CD4-positive, alpha-beta T cell treated with Interleukin-21 for 1 hour (primary cell): ENCODE results near the gene HSPB8.

Experiments used
- DNase-seq: peaks from one replicate; pipeline ENCODE4 v3.0.0-alpha.2; 2020

The HSPB8 gene

DNA sequence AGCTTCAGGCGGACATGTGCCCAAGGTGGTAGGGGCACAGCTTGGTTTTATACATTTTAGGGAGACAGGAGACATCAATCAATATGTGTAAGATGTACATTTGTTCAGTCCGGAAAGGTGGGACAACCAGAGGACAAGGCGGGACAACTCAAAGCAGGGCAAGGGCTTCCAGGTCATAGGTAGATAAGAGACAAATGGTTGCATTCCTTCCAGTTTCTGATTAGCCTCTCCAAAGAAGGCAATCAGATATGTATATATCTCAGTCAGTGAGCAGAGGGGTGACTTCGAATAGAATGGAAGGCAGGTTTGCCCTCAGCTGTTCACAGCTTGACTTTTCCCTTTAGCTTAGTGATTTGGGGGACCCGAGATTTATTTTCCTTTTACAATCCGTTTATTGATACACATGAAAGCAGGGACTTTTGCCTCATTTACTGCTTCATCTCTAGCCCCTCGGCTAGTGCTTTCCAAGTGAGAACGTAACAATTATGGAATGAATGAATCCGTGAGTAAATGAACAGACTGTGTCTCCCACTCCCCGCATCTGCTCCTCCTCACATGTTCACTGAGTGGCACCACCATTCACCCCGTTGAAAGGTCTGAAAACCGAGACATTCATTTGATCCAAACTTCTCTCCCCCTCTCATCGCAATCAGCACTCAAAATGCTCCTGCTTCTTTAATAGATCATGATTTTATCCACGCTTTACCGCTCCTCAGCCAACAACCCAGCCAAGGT, 6.9 kb upstream of the HSPB8 start:
- no peak for DNase-seq

DNA sequence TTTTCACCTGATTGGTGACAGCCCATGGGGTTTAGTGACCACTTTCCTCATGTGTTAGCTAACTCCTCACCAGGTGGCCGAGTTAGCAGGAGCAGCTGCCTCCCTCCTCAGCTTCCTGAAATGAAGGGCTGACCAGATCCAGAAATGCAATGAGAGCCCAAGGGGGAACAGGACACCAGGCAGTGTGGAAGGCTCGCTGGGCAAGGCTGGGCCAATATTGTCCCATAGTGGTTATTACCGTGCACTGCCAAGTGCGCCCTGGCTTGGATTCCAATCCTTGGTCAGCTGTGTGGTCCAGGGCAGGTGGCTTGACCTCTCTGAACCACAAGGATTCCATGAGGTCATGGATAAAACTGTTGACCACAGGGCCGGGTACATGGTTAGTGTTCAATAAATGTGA, 3.6 kb upstream of the HSPB8 start:
- no peak for DNase-seq

DNA sequence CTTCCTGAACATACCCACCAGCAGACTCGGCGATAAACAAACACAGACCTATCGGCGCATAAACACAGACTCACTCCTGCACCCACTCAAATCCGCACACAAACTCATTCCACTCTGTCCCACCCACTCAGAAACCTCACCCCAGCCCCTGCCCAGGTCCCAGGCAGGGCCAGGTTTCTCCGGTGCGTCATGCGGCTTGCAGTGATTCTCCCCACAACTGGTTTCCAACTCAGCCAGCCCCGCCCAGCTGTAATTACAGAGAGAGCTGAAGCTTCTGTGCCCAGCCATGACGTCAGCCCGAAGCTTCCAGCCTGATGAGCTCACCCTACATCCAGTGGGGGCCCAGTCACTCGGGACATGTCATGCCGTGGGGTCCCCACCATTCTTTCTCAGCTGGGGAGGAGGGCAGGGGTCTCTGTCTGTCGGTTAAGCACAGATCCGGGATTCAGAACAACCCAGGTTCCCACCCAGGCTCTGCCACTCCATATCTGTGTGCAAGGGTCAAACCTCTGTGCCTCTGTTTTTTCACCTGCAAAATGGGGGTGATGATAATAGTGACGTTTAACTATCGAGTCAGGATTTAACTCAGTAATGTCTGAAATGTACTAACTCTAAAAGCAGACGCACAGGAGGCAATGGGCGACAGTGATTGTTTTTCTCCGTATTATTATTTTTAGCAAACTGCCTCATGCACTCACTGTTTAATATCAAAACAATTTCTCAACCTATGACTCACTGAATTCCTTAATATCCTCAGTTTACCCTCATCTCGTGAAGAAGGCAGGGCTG, 2.3 kb upstream of the HSPB8 start:
- no peak for DNase-seq

DNA sequence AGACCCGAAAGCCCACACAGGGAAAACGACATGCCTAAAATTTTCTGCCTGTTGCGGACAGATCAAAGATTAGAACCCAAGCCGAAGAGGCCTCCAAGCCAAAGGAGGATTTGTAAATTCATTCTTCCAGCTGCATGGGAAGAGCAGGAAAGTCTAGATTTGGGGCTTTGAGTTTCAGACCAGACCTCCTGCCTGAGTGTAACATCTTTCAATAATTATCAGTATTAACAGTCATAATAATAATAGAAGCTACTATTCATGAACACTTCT, 1.7 kb upstream of the HSPB8 start:
- DNase-seq, result no peak

DNA sequence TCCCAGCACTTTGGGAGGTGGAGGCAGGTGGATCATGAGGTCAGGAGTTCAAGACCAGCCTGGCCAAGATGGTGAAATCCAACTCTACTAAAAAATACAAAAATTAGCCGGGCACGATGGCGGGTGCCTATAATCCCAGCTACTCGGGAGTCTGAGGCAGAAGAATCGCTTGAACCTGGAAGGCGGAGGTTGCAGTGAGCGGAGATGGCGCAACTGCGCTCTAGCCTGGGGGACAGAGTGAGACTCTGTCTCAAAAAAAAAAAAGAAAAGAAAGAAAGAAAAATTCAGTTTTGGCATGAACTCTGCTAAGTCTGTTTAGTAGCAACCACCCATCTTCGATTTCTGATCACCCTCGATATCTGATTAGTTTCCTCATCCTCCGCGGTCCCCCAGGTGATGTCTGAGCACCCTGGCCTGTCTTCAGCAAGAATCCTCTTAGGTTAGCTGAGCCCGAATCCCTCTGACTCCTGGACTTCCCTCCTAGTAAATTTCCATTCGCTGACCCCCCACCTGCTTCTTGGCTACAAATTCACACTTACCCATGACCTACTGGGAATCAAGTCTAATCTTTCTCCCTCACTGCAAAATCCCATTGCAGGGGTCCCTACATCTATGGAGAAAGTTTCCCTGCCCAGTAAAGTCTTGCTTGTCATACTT, 879 bp upstream of the HSPB8 start:
- no peak for DNase-seq

DNA sequence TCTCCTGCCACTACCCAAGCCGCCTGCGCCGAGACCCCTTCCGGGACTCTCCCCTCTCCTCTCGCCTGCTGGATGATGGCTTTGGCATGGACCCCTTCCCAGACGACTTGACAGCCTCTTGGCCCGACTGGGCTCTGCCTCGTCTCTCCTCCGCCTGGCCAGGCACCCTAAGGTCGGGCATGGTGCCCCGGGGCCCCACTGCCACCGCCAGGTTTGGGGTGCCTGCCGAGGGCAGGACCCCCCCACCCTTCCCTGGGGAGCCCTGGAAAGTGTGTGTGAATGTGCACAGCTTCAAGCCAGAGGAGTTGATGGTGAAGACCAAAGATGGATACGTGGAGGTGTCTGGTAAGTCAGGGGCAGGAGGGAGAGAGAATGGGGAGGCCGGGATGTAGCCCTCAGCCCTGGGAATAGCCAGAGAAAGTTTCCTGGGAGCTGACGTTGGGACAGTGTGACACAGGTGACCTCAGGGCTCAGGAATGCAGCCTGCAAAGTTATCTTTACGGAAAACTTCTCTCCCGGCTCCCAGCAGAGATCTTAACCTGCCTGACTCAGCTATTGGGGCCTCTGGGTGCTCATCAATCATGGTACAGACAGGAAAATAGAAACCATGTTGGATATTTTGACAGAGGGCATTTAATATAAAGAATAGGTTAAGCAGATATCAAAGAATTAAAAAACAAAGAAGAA, 747 bp downstream of the HSPB8 start:
- DNase-seq, result no peak

DNA sequence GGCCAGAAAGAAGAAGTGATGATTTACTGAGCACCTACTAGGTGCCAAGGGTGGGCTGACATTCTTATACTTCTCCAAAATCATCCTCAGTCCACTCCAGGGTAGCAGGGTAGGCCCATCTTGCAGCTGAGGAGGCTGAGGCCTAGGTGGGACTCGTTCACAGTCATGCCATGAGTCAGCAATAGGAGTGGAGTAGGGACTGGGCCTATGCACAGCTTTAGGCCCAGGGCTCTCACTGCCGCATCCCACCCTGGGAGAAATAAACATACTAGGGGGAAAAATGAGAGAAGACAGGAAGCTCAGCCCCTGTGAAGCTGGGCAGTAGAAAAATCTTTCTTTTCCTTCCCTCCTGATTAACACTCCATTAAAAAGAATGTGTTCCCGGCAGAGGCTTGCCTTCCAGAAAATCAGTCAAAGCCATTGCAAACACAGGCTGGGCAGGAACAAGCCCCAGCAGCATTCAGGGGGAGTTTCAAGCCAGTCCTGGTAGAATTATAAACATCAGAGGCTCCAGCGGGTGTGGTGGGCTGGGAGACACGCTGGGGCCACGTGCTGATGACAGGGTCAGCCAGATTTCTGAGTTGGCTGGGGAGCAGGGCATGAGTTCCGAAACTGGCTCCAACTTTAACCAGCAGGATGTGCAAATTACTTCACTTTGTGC, 1.8 kb downstream of the HSPB8 start:
- no peak for DNase-seq

DNA sequence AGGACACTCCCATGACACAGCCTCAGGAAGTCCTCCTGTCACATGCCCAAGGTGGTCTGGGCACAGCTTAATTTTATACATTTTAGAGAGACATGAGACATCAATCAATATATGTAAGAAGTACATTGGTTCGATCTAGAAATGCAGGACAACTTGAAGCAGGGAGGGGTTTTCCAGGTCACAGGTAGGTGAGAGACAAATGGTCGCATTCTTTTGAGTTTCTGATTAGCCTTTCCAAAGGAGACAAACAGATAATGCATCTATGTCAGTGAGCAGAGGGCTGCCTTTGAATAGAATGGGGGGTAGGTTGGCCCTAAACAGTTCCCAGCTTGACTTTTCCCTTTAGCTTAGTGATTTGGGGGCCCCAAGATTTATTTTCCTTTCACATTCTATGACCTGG, 2.5 kb downstream of the HSPB8 start:
- no peak for DNase-seq

DNA sequence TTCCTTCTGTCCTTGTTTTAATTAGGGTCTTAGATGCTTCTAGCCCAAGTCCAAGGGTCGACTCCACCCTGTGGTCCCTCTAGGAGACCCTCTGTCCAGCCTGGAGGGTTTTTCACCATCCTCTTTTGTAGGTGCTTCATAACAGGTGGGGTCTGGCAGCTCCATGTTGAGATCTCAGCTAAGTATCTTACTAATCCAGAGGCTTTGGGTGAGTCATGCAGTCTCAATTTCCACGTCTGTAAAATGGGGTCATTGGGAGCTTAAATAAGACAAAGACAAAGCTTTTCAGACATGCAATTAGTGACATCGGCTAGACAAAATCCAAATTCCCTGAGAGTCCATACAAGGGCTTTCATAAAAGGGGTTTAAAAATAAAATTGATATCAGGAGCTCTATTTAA, 3.2 kb downstream of the HSPB8 start:
- no peak for DNase-seq

DNA sequence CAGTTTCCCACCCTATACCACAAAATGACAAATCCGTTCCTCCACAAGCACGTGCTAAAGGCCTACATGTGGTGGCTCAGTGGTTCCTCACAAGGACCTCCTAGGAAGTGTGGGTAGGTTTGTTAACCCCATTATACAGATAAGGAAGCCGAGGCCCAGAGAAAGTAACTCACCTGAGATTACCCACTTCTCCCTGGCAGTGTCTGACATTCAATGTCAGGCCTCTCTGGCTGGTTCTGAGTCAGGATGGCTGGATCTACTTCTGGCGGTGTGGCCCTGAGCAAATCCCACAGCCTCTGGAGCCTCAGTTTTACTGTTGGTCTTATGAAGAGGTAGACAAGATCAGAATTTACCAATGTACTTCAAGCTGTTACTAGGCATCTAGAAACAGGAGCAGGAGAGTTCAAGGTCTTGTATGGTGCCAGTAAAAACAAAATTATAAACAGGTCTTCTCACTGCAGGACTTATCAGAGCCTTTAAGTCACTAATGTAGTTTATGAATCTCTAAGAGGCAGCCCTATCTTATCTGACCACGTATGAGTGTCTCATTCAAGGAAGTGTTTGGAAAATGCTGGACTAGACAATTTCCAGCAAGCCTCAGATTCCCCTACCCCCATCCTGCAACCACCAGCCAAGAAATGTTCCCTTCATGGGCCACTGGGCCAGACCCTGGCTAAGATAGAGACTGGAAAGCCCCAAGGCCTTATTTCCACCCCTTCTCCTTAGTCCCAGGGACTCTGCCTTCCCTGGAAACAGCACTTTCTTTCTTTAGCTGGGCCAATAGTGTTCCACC, 4.2 kb downstream of the HSPB8 start:
- no peak for DNase-seq

DNA sequence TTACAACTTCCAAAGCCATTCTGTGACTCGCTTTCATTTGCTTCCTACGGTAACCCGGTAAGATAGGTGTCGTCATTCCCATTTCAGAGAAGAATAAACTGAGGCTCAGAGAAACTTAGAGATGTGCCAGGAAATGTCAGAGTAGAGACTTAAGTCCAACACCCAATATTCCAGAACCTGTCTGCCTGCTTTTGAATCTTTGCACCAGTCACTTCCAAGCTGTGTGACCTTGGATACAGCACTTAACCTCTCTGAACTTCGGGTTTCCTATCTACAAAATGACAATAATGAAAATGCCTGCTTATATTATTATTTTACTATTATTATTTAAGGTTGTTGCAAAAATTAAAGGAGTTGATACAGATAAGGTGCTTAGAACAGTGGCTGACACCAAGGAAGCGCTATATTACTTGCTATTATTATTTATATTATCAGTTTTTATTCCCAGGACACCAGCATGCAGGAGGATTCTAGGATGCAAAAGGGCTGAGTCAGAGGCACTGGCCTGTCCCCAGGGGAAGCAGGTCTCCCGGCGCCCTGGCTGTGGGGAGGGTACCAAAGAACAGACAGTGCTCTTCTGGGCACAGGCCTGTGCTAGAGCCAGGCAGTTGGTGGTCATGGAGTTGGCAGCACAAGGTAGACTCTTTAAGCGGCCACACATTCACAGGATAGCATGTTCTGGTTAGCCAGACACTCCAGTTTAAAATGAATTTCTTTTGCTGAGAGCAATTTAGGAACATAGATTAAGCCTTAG, 5.4 kb downstream of the HSPB8 start:
- no peak for DNase-seq

DNA sequence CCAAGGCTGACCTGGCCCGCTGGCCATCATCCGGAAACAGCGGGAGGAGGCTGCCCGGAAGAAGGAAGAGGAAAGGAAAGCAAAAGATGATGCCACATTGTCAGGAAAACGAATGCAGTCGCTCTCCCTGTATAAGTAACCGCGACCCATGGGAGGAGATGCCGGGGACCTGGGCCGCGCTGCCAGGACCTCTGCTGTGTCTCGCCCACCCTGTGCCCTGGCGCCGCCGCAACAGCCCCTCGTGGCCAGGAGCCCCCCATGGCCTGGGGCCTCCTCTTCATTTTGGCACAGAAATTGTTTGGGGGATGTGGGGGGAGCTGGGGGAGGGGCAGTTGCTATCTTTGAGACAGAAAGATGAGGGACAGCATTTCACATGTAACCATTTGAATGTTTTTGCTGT, 16.5 kb downstream of the HSPB8 start:
- DNase-seq, result no peak

DNA sequence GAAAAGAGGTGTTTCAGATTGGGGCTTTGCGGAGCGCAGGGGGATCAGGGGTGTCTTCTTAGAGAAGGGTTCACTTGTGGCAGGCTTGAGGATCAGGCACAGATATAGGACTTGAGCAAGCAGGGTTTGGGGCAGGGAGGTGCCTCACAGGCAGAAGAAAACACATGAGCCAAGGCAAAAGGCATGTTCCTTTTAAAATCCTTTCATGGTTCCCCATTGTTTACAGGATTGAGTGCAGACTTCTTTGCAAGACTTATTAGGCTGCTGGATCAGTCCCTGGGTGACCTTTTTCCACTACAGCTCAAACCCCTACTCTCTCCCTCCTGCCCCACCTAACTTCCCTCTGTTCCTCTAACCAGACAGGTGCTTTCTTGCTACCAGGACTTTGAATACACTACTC, 19.7 kb downstream of the HSPB8 start:
- DNase-seq, result no peak

DNA sequence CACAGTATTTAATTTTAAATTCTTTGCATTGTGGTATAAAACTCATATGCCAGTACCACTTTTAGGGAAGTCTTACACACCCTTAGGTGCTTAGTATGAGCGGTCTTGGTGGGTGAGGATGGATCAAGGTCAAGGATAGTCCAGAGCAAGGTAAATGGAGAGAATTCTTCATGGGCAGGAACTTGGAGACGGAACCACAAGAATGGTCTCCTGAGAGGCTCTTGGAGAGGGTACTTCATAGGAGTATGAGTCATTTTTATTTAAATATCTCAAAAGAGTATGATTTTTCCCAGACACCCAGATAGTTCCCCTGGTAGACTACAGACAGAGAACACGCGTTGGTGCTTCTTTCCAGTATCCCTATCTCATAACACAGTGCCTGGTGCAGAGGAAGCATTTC, 21.9 kb downstream of the HSPB8 start:
- no peak for DNase-seq

DNA sequence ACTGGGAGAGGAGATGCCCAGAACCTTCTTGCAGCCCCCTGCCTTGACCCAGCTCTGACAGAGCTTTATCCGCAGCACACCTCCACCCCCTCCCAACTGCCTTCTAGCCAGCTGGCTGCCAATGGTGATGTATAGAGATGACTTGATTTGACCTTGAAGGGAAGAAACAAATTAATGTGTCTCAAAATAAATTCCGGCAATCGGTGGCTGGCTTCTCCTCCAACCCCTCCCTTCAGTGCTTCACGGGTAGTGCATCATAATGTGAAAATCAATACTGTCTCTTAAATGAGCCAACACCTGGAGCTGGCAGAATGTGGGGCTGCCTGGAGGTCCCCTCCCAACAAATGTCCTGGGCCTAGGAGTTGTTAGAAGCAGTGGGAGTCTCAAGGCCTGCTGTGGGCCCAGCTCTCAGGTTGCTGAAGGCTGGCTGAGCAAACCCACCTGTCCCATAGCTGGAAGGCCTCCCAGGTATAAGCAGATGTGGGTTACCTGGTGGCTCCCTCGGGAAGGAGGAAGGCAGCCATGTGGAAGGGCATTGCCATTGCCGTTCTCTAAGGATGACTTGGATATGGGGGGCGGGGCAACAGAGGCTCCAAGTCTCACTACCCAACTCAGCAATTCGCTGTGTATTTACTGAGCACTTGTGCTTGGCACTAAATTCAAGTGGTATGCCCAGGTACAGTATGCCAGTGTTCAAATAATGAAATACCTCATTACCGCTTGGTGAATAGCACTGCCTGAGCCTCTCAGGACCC, 23.2 kb downstream of the HSPB8 start:
- no peak for DNase-seq

DNA sequence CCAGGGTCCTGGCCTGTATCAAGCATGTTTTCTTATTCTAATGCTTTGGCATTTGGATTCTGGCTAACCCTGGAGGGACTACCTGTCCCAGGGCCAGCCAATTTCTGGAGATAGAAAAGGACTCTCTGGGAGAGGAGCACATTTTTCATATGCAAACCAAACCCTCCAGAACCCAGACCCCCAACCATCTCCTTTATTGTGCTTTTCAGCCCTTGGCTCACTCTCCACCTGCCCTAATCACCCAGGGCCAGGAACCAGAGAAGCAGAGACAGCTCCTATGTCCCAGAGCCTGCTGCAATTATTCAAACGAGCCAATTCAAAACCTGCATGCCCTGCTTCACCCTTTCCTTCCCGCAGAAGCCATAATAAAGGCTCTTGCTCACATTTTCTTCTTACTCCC, 23.8 kb downstream of the HSPB8 start:
- DNase-seq, result no peak

DNA sequence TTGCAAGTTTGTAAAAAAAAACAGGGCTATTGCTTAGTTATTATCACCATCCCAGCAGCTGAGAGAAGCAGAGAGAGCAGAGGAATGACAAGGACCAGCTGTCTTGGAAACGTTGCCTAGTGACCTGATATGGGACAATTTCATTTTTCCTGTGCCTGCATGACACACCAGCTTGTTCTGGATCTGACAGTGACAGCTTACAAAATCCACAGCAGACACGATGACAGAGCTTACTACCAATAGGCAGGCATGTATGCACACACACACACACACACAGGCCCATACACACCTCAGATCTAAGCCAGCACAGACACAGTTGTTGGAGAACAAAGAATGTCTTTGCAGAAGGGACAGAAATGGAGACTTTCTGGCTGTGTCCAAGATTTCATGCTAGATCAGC, 25.4 kb downstream of the HSPB8 start:
- no peak for DNase-seq

DNA sequence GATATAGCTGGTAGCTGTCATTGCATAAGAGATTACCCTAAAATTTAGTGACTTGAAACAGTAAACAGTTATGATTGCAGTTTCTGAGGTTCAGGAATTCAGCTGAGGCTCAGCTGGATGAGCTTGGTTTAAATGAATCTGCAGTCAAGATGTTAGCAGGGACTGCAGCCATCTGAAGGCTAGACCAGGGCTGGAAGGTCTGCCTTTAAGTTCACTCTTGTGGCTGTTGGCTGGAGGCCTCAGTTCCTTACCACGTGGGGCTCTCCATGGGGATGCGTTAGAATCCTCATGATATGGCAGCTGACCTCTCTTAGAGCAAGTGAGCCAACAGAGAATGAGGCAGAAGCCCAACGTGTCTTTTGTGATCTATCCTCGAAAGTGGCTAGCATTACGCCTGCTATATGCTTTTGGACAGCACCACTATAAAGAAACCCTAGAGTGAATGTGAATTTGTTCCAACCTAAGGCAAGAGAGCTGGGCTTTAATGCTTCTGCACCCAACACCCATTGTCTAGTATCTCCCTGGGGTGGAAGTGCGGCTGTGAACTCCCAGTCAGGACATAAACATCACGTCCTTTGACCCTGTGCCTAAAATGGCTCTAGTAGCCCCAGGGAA, 26.0 kb downstream of the HSPB8 start:
- DNase-seq, result no peak

DNA sequence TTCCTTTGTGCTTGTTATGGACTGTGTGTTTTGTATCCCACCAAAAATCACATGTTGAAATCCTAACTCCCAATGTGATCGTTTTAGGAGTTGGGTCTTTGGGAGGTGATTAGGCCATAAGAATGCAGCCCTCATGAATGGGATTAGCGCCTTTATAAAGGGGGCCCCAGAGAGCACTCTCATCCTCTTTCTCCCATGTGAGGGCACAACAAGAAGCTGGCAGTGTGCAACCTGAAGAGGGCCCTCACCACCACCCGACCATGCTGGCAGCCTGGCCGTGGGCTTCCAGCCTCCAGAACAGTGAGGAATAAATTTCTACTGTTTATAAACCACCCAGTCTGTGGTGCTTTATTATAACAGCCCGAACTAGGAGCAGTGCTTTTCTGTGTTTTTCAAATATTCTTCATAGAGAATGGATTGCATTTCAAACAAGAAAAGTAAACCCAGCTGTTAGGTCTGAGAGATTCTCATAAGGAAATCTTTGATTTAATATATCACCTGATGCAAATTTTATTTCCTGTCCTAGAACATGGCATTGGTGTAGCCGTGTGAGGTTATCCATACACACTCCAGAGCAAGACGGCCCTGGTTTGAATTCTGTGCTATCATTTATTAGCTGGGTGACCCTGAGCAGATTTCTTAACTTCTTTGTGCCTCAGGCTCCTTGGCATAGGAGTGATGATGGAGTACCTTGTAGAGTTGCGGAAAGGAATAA, 27.8 kb downstream of the HSPB8 start:
- DNase-seq, result no peak

DNA sequence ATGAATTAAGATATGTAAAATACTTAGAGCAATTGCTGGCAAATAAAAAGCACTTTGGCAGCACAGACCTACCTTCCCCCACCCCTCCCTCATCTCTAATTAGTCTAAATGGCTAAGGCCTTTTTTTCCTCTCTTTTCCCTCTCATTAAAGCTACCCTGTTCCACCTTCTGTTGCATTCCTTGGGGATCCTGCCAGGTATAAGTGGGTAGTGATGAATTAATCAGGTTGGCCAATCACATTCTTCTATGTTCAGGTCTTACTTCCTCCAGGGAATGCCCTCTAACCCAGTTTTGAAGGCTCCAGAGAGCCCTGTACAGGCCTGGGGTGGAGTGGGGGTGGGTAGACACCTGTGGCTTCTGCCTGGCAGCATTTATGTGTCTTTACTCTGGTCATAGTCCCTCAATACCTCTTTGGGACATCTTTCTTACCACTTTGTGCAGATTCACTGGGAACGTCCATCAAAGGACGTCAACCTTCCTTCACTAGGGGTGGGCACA, 28.4 kb downstream of the HSPB8 start:
- DNase-seq, result no peak
